ENCODE measurements around the gene RFNG. TPM values are rescaled to one million over a fixed set of nuclear protein-coding genes. Genes with fewer than 3 reads are reported as not detected.

RFNG gene
- total RNA-seq, 1 donor from 2014 or later, result 40.2 TPM

DNA sequence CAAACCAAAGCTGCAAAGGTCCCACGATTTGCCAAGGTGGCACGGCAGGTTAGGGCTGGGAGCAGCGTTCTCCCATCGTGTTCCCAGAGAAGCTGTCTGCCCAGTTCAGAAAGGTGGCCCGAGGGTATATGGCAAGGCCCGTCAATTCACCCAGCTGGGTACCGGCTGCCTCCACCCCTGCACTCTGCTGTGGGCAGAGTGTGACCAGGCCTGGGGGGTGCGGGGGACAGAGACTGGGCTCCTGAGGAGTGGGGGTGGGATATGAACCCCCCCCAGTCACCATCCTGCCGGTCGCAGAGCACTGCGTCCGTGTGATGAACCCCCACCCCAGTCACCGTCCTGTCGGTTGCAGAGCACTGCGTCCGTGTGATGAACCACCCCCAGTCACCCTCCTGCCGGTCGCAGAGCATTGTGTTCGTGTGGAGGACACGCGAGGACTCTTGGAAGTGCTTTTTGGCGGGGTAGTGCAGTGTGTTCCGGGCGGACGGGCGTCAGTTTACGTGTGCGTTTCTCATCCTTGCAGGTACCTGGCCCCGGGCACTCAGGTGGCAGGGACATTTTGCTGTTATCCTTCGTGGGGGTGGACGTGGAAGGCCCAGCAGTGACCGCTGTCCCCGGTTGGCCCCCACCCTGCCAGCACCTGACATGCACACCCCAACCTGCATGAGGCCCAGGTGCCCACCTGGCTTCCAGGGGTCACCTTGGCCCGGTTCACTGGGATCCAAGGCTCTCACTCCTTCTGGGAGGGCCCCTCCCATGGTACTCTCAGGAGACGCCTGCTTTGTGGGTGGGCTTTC is 49.1 kb upstream of the RFNG start:
- peak overlapping the region; percentile 40 for H3K4me3 Mint-ChIP-seq (ENCODE audit: unreplicated experiment)
- H3K4me1 ChIP-seq (ENCODE audit: insufficient read depth, low read length), result peaks cover 25% of the 10 kb centered on the region

GRCh38 chr17:82098939-82099763 is 47.5 kb upstream of the RFNG start:
- no peak for TF ChIP-seq EZH2 (IDR thresholded peaks at IDR 0.05; ENCODE audit: insufficient read depth, low read length)
- TF ChIP-seq, protein P1, sequence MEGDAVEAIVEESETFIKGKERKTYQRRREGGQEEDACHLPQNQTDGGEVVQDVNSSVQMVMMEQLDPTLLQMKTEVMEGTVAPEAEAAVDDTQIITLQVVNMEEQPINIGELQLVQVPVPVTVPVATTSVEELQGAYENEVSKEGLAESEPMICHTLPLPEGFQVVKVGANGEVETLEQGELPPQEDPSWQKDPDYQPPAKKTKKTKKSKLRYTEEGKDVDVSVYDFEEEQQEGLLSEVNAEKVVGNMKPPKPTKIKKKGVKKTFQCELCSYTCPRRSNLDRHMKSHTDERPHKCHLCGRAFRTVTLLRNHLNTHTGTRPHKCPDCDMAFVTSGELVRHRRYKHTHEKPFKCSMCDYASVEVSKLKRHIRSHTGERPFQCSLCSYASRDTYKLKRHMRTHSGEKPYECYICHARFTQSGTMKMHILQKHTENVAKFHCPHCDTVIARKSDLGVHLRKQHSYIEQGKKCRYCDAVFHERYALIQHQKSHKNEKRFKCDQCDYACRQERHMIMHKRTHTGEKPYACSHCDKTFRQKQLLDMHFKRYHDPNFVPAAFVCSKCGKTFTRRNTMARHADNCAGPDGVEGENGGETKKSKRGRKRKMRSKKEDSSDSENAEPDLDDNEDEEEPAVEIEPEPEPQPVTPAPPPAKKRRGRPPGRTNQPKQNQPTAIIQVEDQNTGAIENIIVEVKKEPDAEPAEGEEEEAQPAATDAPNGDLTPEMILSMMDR (IDR thresholded peaks at IDR 0.05; ENCODE audit: insufficient read depth, low read depth, low read length), result no peak
- peaks cover 35% of the 10 kb centered on the region for H3K79me2 ChIP-seq (ENCODE audit: insufficient read depth, low read length)
- H2AFZ ChIP-seq (ENCODE audit: low read depth, low read length), result peak overlapping the region; percentile 71
- FAIRE-seq (no peak), DNase-seq (ENCODE audit: low read depth) (no peak)
- H3K4me1 ChIP-seq (ENCODE audit: insufficient read depth, low read length), result peaks cover 28% of the 10 kb centered on the region
- Mint-ChIP-seq H3K9me3 (ENCODE audit: unreplicated experiment) (no peaks in the 10 kb centered on the region), H3K4me3 (ENCODE audit: unreplicated experiment) (peak overlapping the region; percentile 82), H3K4me1 (ENCODE audit: low read depth, unreplicated experiment) (peaks cover 6% of the 10 kb centered on the region), H3K27ac (ENCODE audit: unreplicated experiment) (peak overlapping the region; percentile 7), H3K36me3 (ENCODE audit: low read depth, unreplicated experiment) (no peaks in the 10 kb centered on the region), H3K27me3 (ENCODE audit: low read depth, unreplicated experiment) (no peaks in the 10 kb centered on the region)
- H3K4me2 ChIP-seq (ENCODE audit: low read length), result peak overlapping the region; percentile 89
- H3K27me3 ChIP-seq (ENCODE audit: insufficient read depth, low read length), result no peaks in the 10 kb centered on the region
- H3K9ac ChIP-seq (ENCODE audit: low read length), result peak overlapping the region; percentile 75
- H3K27ac ChIP-seq (ENCODE audit: low read depth, low read length), result peak overlapping the region; percentile 90
- H4K20me1 ChIP-seq (ENCODE audit: insufficient read depth, low read length), result peaks cover 27% of the 10 kb centered on the region
- peak overlapping the region; percentile 52 for H3K4me3 ChIP-seq (ENCODE audit: insufficient read depth, low read depth, low read length)
- no peaks in the 10 kb centered on the region for H3K9me3 ChIP-seq (ENCODE audit: insufficient read depth, low read depth, low read length)
- no peaks in the 10 kb centered on the region for H3K36me3 ChIP-seq (ENCODE audit: insufficient read depth, low read length)

More for the DNA sequence above, 49.1 kb upstream of the RFNG start:
- no peak overlapping the region for H2AFZ ChIP-seq (ENCODE audit: low read depth, low read length)
- H3K27me3 Mint-ChIP-seq (ENCODE audit: low read depth, unreplicated experiment), result no peaks in the 10 kb centered on the region
- no peaks in the 10 kb centered on the region for H3K9me3 ChIP-seq (ENCODE audit: insufficient read depth, low read depth, low read length)
- H3K4me1 Mint-ChIP-seq (ENCODE audit: low read depth, unreplicated experiment), result peaks cover 6% of the 10 kb centered on the region
- H3K79me2 ChIP-seq (ENCODE audit: insufficient read depth, low read length), result peaks cover 23% of the 10 kb centered on the region
- H3K36me3 Mint-ChIP-seq (ENCODE audit: low read depth, unreplicated experiment), result no peaks in the 10 kb centered on the region
- H3K9ac ChIP-seq (ENCODE audit: low read length), result no peak overlapping the region
- FAIRE-seq (no peak), DNase-seq (ENCODE audit: low read depth) (no peak)
- no peaks in the 10 kb centered on the region for H3K36me3 ChIP-seq (ENCODE audit: insufficient read depth, low read length)
- peak overlapping the region; percentile 92 for H3K27ac Mint-ChIP-seq (ENCODE audit: unreplicated experiment)
- H3K9me3 Mint-ChIP-seq (ENCODE audit: unreplicated experiment), result no peaks in the 10 kb centered on the region
- peaks cover 17% of the 10 kb centered on the region for H4K20me1 ChIP-seq (ENCODE audit: insufficient read depth, low read length)
- no peak overlapping the region for H3K4me2 ChIP-seq (ENCODE audit: low read length)
- no peak overlapping the region for H3K4me3 ChIP-seq (ENCODE audit: insufficient read depth, low read depth, low read length)
- H3K27me3 ChIP-seq (ENCODE audit: insufficient read depth, low read length), result no peaks in the 10 kb centered on the region
- H3K27ac ChIP-seq (ENCODE audit: low read depth, low read length), result no peak overlapping the region
- TF ChIP-seq, protein P1 (IDR thresholded peaks at IDR 0.05; ENCODE audit: insufficient read depth, low read depth, low read length), result no peak
- no peak for TF ChIP-seq EZH2 (IDR thresholded peaks at IDR 0.05; ENCODE audit: insufficient read depth, low read length)
